ENCODE results near the gene RASSF7.

The RASSF7 gene

GRCh38 chr11:611001-611996 lies 50.5 kb downstream of the RASSF7 start:
- no peak for DNase-seq

GRCh38 chr11:612201-612960 lies 51.6 kb downstream of the RASSF7 start:
- no peak for DNase-seq

- no peak for DNase-seq
These were observed 52.2 kb downstream of the RASSF7 start for GRCh38 chr11:612961-613300.

- DNase-seq: no peak
These were observed 52.7 kb downstream of the RASSF7 start for GRCh38 chr11:613369-613968.

Measured in SHP77 treated with DMSO at 0.1 percent for 48 hours (cell line).